OCI-LY3 (cell line): Measurements from ENCODE around the gene KLHL21.

Source experiments
- H2AFZ ChIP-seq: fragments of 200-600, 300-600 bp; shearing (Covaris generic); 2 replicates; pipeline ENCODE4 v1.6.0; 2014; ENCODE audit warnings: antibody characterized with exemption, low read depth, low read length
- H3K27ac ChIP-seq: fragments of 200-600, 300-600 bp; sonication (generic); 2 replicates; pipeline ENCODE4 v1.5.1; 2014; ENCODE audit warnings: mild to moderate bottlenecking, low read length, moderate library complexity, mixed read lengths
- H3K27me3 ChIP-seq: fragments of 200-600, 300-600 bp; sonication (generic); 2 replicates; pipeline ENCODE4 v1.6.1; 2014; ENCODE audit warnings: low read depth, low read length, mixed read lengths
- H3K36me3 ChIP-seq: fragments of 200-600, 300-600 bp; sonication (generic); replicated peaks from 2 replicates; pipeline ENCODE3; 2014; ENCODE audit warnings: low read depth, low read length, mixed read lengths
- H3K4me1 ChIP-seq: fragments of 300-600, 200-600 bp; sonication (generic); 2 replicates; pipeline ENCODE4 v1.6.1; 2014; ENCODE audit warnings: low read length, mixed read lengths
- H3K4me2 ChIP-seq: fragments of 200-600, 300-600 bp; sonication (generic); 2 replicates; pipeline ENCODE4 v1.6.1; 2014; ENCODE audit warnings: low read length, mixed read lengths
- H3K4me3 ChIP-seq: fragments of 300-600, 200-600 bp; sonication (generic); 2 replicates; pipeline ENCODE4 v1.5.1; 2014; ENCODE audit warnings: antibody characterized with exemption, mild to moderate bottlenecking, low read length, moderate library complexity
- H3K79me2 ChIP-seq: fragments of 300-600, 200-600 bp; shearing (Covaris generic); 2 replicates; pipeline ENCODE4 v1.6.1; 2014; ENCODE audit warnings: mild to moderate bottlenecking, low read length, mixed read lengths
- H3K9ac ChIP-seq: fragments of 300-600, 200-600 bp; shearing (Covaris generic); 2 replicates; pipeline ENCODE4 v1.6.0; 2014; ENCODE audit warnings: mild to moderate bottlenecking, low read length, moderate library complexity
- H3K9me3 ChIP-seq: fragments of 200-600, 300-600 bp; shearing (Covaris generic); 2 replicates; pipeline ENCODE4 v1.6.1; 2014; ENCODE audit warnings: low read length, mixed read lengths; ENCODE audit not compliant: insufficient read depth
- H4K20me1 ChIP-seq: fragments of 200-600, 300-600 bp; sonication (generic); 2 replicates; pipeline ENCODE4 v1.6.1; 2016; ENCODE audit warnings: low read length, mixed read lengths; ENCODE audit not compliant: insufficient read depth
- EZH2phosphoT487 ChIP-seq: fragments of 200-600 bp; shearing (Covaris generic); IDR thresholded peaks from 2 replicates; pipeline ENCODE4 v1.6.1; 2018; ENCODE audit warnings: antibody characterized with exemption, mixed run types, low read depth
- TF ChIP-seq, protein P1 (sequence below): fragments of 200-600, 300-600 bp; sonication (generic); IDR thresholded peaks from 2 replicates; pipeline ENCODE4 v1.5.1; 2014; ENCODE audit warnings: antibody characterized with exemption, low read length, low read depth

The KLHL21 gene

DNA sequence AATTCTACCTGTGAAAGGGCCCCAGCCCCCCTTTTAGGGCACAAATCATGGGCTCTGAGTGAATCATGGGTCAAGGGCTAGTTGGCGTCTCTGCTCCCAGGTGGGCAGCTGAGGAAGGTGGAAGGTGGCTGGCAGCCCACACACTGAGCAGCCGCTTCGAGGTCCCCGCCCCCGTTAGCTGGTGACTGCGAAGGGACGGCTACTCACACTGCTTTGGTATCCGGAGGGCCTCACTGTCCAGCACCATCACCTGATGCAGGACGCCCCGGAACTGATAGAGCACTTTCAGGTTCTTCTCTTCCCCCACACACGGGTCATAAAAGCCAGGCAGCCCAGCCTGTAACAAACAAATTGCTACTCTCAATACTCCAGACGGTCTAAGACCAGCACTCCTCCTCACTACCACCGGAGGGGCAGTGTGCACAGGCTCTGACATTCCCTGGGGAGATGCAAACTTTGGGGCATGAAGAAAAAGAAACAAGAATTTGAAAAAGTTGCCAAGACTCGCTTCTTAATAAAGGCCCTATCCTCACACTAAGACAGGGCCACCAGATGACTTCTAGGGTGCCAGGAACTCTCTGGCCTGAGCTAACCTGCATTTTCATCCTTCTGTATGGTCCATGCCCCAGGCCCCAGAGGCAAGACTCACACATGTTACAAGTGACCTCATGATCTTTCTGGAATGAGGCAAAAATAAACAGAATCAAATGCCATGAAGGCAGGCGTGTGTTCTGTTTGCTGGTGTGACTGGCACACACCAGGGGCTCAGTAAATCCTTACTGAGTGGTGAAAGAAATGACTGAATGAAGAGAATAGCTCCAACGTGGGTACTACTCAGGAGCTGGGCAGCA, 33.5 kb upstream of the KLHL21 start:
- Histone ChIP-seq H2AFZ (no peak overlapping the region), H3K27ac (no peak overlapping the region), H3K9ac (no peak overlapping the region), H3K36me3 (peaks cover 6% of the 10 kb centered on the region), H3K4me1 (no peaks in the 10 kb centered on the region), H4K20me1 (no peaks in the 10 kb centered on the region), H3K9me3 (no peaks in the 10 kb centered on the region), H3K27me3 (no peaks in the 10 kb centered on the region), H3K4me3 (no peak overlapping the region), H3K79me2 (no peaks in the 10 kb centered on the region), H3K4me2 (no peak overlapping the region)
- TF ChIP-seq, protein P1, sequence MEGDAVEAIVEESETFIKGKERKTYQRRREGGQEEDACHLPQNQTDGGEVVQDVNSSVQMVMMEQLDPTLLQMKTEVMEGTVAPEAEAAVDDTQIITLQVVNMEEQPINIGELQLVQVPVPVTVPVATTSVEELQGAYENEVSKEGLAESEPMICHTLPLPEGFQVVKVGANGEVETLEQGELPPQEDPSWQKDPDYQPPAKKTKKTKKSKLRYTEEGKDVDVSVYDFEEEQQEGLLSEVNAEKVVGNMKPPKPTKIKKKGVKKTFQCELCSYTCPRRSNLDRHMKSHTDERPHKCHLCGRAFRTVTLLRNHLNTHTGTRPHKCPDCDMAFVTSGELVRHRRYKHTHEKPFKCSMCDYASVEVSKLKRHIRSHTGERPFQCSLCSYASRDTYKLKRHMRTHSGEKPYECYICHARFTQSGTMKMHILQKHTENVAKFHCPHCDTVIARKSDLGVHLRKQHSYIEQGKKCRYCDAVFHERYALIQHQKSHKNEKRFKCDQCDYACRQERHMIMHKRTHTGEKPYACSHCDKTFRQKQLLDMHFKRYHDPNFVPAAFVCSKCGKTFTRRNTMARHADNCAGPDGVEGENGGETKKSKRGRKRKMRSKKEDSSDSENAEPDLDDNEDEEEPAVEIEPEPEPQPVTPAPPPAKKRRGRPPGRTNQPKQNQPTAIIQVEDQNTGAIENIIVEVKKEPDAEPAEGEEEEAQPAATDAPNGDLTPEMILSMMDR: no peak

DNA sequence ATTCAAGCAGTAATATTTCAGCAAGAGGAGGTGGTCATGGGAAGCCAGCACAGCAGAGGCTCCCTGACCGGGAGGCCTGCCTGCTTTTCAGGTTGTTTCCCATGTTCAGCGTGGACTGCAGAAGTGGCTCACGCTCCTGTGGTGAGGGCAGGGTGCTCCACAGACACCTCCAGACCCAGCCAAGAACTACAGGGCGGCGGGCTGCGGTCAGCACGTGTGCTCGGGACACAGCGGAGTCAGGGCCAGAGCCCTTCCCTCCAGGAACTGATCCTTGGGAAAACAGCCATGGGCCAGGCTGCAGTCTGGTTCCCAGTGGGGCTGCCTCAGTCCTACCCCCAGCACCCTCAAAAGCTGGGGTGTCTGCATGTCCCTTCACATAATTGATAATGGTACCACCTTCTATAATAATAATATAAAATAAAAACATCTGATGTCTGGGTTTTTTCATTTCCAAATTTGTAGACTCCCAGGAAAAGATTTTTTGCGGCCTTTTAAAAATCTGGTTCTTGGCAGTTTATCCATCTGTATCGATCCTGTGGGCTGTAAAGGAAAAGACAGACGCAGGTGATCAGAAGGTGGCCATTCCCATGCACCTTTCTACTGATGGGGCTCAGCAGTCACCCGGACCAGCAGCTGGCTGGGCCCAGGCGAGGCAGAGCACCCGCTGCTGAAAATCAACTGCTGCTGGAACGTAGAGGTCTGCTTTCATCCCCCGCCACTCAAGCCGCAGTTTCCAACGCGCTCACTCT, 32.7 kb upstream of the KLHL21 start:
- Histone ChIP-seq H3K4me1 (no peaks in the 10 kb centered on the region), H3K9me3 (no peaks in the 10 kb centered on the region), H3K79me2 (no peaks in the 10 kb centered on the region), H3K9ac (no peak overlapping the region), H2AFZ (no peak overlapping the region), H3K36me3 (peaks cover 6% of the 10 kb centered on the region), H3K4me3 (no peak overlapping the region), H3K27me3 (no peaks in the 10 kb centered on the region), H4K20me1 (no peaks in the 10 kb centered on the region), H3K4me2 (no peak overlapping the region), H3K27ac (no peak overlapping the region)
- TF ChIP-seq, protein P1: no peak
- no peak for TF ChIP-seq EZH2phosphoT487

DNA sequence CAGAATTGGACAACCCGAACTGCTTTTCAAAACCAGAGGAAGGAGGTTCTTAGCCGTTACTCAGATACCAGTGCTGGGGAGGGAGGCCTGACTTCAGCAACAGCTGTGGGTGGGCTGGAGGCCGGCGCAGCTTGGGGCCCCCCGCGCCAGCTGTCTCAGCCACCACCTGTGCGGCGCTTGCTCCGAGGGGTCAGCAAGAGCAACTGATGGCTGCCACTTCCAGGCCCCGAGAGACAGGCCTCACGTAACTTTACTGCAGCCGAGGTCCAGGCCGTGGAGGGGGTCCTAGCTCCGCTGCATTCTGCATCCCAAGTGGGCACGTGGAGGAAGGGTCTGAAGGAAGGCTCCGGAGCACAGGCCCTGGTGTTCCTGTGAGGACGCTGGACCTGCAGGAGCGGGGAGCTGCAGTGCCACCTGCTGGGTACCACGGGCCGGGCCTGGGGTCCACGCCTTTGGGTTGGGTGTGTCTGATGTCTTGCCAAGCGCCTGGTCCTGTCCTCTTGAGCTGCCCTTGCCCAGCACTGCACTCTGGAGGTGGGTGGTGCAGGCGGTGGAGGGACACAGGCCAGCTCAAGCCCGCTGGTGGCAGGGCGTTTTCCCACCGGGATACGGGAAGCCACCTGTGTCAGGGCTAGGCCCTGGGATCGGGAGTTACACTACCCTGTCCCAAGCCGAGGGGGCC, 31.8 kb upstream of the KLHL21 start:
- no peak overlapping the region for H2AFZ ChIP-seq
- H3K36me3 ChIP-seq: peaks cover under 1% of the 10 kb centered on the region
- TF ChIP-seq, protein P1: peak; percentile 33; the same call in 1 of the 2 replicates
- no peak for TF ChIP-seq EZH2phosphoT487
- no peaks in the 10 kb centered on the region for H3K4me1 ChIP-seq
- H3K27me3 ChIP-seq: no peaks in the 10 kb centered on the region
- no peaks in the 10 kb centered on the region for H3K9me3 ChIP-seq
- no peak overlapping the region for H3K9ac ChIP-seq
- H4K20me1 ChIP-seq: no peaks in the 10 kb centered on the region
- H3K4me2 ChIP-seq: no peak overlapping the region
- H3K27ac ChIP-seq: no peak overlapping the region
- H3K4me3 ChIP-seq: no peak overlapping the region
- no peaks in the 10 kb centered on the region for H3K79me2 ChIP-seq
